ENCODE measurements around the gene CPLX3.

GRCh38 chr15:74790080-74790916, 36.1 kb upstream of the CPLX3 start:
- no peak for TF ChIP-seq CTCF (IDR thresholded peaks at IDR 0.05; ENCODE audit: poor library complexity, severe bottlenecking)
- no peak for TF ChIP-seq EZH2 (IDR thresholded peaks at IDR 0.05; ENCODE audit: borderline replicate concordance, insufficient read depth, low read length, poor library complexity, severe bottlenecking)
- no peak for TF ChIP-seq EP300 (conservative IDR thresholded peaks at IDR 0.05; ENCODE audit: poor library complexity, severe bottlenecking)
- TF ChIP-seq POLR2AphosphoS5 (IDR thresholded peaks at IDR 0.05): no peak
- no peak for TF ChIP-seq RAD21 (conservative IDR thresholded peaks at IDR 0.05)
